Spinal cord (tissue), 10 donors: ENCODE results near the gene PLA2G12B. TPM values are rescaled to one million over a fixed set of nuclear protein-coding genes. Genes with fewer than 3 reads are reported as not detected.
"Not testable (repeated sequence)": the region's sequence is repeated elsewhere in the genome, so short reads cannot be mapped to it uniquely, and the experiment has no call there.

Source experiments
- DNase-seq, 6 donors: peaks; one replicate each; pipeline versions ENCODE4 v3.0.0 to v3.0.0-alpha.2; 2013 to 2015; ENCODE audit warnings: low spot score in 6 of 6, low read depth in 4 of 6
- H3K27ac ChIP-seq: one replicate; pipeline ENCODE4 v1.5.1; 2013; ENCODE audit warnings: low read depth, low read length, control low read depth
- H3K27me3 ChIP-seq: one replicate; pipeline ENCODE4 v1.6.1; 2013; ENCODE audit warnings: low read length; ENCODE audit not compliant: control insufficient read depth, insufficient read depth
- H3K36me3 ChIP-seq: one replicate; pipeline ENCODE4 v1.6.1; 2013; ENCODE audit warnings: low read length; ENCODE audit not compliant: control insufficient read depth, insufficient read depth
- H3K4me1 ChIP-seq: one replicate; pipeline ENCODE4 v1.6.1; 2013; ENCODE audit warnings: low read length; ENCODE audit not compliant: control insufficient read depth, insufficient read depth
- H3K4me3 ChIP-seq: one replicate; pipeline ENCODE4 v1.5.1; 2013; ENCODE audit warnings: low read depth, low read length, control low read depth
- H3K9me3 ChIP-seq: one replicate; pipeline ENCODE4 v1.6.1; 2013; ENCODE audit warnings: low read length; ENCODE audit not compliant: control insufficient read depth, insufficient read depth
- WGBS: methylation state at CpG from one replicate; pipeline ENCODE4 v1.1.5; 2013; ENCODE audit warnings: missing lambda C conversion rate; ENCODE audit not compliant: insufficient coverage; 5-methylcytosine and 5-hydroxymethylcytosine counted together
- polyA plus RNA-seq, 2 donors: library from polyadenylated mRNA; unstranded; fragments of 120-200 nt; gene quantifications; one replicate each; pipeline ENCODE4 v1.2.1, GENCODE V29; 2013; ENCODE audit not compliant: insufficient read length in 2 of 2
- total RNA-seq, 2 donors: library from RNA; depleted of rRNA in 1 of 2; stranded (reverse); fragments of 120-200 nt in 1 of 2; fragments of >200 nt in 1 of 2; gene quantifications; one replicate each; pipeline versions ENCODE4 v1.2.3 to v1.2.4, GENCODE V29; 2013 to 2014
- donor health status: healthy.

The PLA2G12B gene
- total and polyA plus RNA-seq, 4 donors: 0.18 TPM; not detected in 3

GRCh38 chr10:72921147-72921683 lies 33.4 kb downstream of the PLA2G12B start:
- H3K27ac ChIP-seq, DNase-seq: not testable (repeated sequence)
- whole genome bisulfite sequencing: no CpG with 5 or more reads among the region's 1 CpG

DNA sequence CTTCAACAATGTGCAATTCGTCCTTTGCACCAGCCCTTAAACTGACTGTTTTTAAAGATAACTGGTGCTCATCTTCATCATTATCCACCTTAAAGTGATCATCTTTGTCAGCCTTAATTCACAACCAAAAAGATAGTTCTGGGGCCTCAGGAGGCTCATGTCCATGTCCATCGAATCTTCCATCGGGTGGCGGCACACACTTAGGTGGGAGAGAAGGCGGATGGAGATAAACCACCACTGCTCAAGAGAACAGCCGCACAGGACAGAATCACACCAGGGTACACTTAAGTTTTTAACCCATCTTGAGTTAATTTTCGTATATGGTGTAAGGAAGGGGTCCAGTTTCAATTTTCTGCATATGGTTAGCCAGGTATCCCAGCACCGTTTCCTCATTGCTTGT lies 36.3 kb downstream of the PLA2G12B start:
- no peak for DNase-seq
- peaks cover 8% of the 10 kb centered on the region for H3K9me3 ChIP-seq
- no peaks in the 10 kb centered on the region for H3K36me3 ChIP-seq
- H3K4me3 ChIP-seq: no peak overlapping the region
- 79% methylated on average over 3 of the region's 8 CpGs for WGBS
- H3K27me3 ChIP-seq: no peaks in the 10 kb centered on the region
- H3K27ac ChIP-seq: no peak overlapping the region
- no peaks in the 10 kb centered on the region for H3K4me1 ChIP-seq

More at GRCh38 chr10:72921147-72921683, 33.4 kb downstream of the PLA2G12B start:
- H3K9me3 ChIP-seq, H3K4me3 ChIP-seq, H3K4me1 ChIP-seq, H3K27me3 ChIP-seq, H3K36me3 ChIP-seq: not testable (repeated sequence)

GRCh38 chr10:72917803-72918332 lies 36.7 kb downstream of the PLA2G12B start:
- 100% methylated on average over 2 of the region's 2 CpGs for WGBS
- not testable (repeated sequence) for H3K27ac ChIP-seq, H3K36me3 ChIP-seq, H3K9me3 ChIP-seq, H3K4me3 ChIP-seq, H3K27me3 ChIP-seq, DNase-seq, H3K4me1 ChIP-seq

- H3K4me3 ChIP-seq, DNase-seq, H3K4me1 ChIP-seq, H3K27ac ChIP-seq, H3K36me3 ChIP-seq, H3K27me3 ChIP-seq, H3K9me3 ChIP-seq: not testable (repeated sequence)
- no CpG with 5 or more reads among the region's 3 CpGs for WGBS
Observed at GRCh38 chr10:72917201-72917600, 37.4 kb downstream of the PLA2G12B start.

DNA sequence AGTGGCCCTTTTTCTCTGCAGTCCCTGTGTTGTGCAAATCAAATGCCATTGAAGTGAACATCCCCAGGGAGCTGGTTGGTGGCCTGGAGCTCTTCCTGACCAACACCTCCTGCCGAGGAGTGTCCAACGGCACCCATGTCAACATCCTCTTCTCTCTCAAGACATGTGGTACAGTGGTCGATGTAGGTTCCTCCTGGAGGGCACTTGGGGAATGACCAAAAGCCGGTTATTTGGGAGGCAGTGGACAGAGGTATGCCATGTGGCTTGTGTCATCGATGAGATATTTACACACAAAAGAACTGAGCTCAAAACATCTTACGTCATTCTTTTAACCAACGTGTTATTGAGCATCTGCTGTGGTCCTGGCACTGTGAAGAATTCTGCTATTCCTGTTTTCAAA lies 41.3 kb downstream of the PLA2G12B start:
- Histone ChIP-seq H3K9me3 (no peaks in the 10 kb centered on the region), H3K4me1 (no peaks in the 10 kb centered on the region), H3K27me3 (no peaks in the 10 kb centered on the region), H3K36me3 (no peaks in the 10 kb centered on the region), H3K4me3 (no peak overlapping the region), H3K27ac (no peak overlapping the region)
- WGBS: 92% methylated on average over 4 of the region's 7 CpGs
- DNase-seq: no peak

GRCh38 chr10:72912736-72913135 lies 41.9 kb downstream of the PLA2G12B start:
- H3K27me3 ChIP-seq: no peaks in the 10 kb centered on the region
- H3K4me1 ChIP-seq: no peaks in the 10 kb centered on the region
- DNase-seq: peak in 1 of 6 donors; percentile 28
- no peaks in the 10 kb centered on the region for H3K9me3 ChIP-seq
- H3K4me3 ChIP-seq: no peak overlapping the region
- H3K36me3 ChIP-seq: no peaks in the 10 kb centered on the region
- 38% methylated on average over 2 of the region's 4 CpGs for WGBS
- H3K27ac ChIP-seq: no peak overlapping the region

DNA sequence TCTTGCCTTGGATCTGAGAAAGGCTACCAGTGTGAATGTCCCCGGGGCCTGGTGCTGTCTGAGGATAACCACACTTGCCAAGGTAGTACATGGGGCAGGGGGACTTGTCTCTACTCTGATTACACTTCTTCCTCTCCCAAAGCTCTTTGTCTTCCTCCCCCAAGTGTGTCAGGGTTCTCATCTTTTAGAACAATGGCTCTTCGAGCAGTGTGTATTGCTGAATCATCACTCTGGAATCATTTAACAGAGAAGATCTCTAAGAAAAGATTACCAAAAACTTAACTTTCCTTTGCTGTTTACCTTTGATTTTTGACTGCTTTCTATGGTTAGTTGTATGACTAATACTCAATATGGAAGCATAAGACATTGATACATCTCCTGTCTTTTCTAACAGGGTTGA lies 42.8 kb downstream of the PLA2G12B start:
- no CpG with 5 or more reads among the region's 2 CpGs for WGBS
- no peak for DNase-seq

GRCh38 chr10:72910705-72911104 lies 43.9 kb downstream of the PLA2G12B start:
- no peaks in the 10 kb centered on the region for H3K27me3 ChIP-seq
- H3K36me3 ChIP-seq: no peaks in the 10 kb centered on the region
- DNase-seq: no peak
- no peaks in the 10 kb centered on the region for H3K9me3 ChIP-seq
- H3K4me1 ChIP-seq: no peaks in the 10 kb centered on the region
- no peak overlapping the region for H3K27ac ChIP-seq
- H3K4me3 ChIP-seq: no peak overlapping the region

More for the DNA sequence above, 42.8 kb downstream of the PLA2G12B start:
- H3K27me3 ChIP-seq: no peaks in the 10 kb centered on the region
- H3K4me3 ChIP-seq: no peak overlapping the region
- no peak overlapping the region for H3K27ac ChIP-seq
- H3K4me1 ChIP-seq: no peaks in the 10 kb centered on the region
- H3K9me3 ChIP-seq: no peaks in the 10 kb centered on the region
- H3K36me3 ChIP-seq: no peaks in the 10 kb centered on the region

DNA sequence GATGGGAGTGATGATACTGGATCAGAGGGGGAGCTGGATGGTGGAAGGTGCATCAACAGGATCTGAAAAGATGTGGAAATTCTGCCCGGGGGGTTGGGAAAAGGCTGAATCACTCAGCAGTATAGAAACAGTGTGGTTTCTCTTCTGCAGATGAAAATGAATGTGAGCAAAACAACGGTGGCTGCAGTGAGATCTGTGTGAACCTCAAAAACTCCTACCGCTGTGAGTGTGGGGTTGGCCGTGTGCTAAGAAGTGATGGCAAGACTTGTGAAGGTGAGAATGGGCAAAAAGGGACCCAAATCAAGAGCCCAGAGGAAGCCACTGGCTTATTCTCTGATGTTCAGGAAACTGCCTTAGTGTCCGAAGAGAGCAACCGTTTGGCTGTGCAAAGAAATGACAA lies 48.2 kb downstream of the PLA2G12B start:
- Histone ChIP-seq H3K9me3 (no peaks in the 10 kb centered on the region), H3K27ac (no peak overlapping the region), H3K4me3 (no peak overlapping the region), H3K4me1 (no peaks in the 10 kb centered on the region), H3K27me3 (no peaks in the 10 kb centered on the region), H3K36me3 (no peaks in the 10 kb centered on the region)
- 94% methylated on average over 6 of the region's 6 CpGs for WGBS
- DNase-seq: no peak

- 100% methylated on average over 2 of the region's 3 CpGs for WGBS
- Histone ChIP-seq H3K9me3 (no peaks in the 10 kb centered on the region), H3K27me3 (no peaks in the 10 kb centered on the region), H3K4me1 (no peaks in the 10 kb centered on the region), H3K36me3 (no peaks in the 10 kb centered on the region), H3K27ac (no peak overlapping the region), H3K4me3 (no peak overlapping the region)
- no peak for DNase-seq
Observed at GRCh38 chr10:72904806-72905205, 49.8 kb downstream of the PLA2G12B start.
